K562 (cell line): Measurements from ENCODE around the gene CSH1.

Experiments used
- CBX3 ChIP-seq, 2 experiments: IDR thresholded peaks; 1 replicate in 1 of 2; 2 replicates in 1 of 2; pipeline ENCODE4 v1.6.1; 2012; ENCODE audit warnings: inconsistent platforms in 2 of 2, low read length in 2 of 2, borderline replicate concordance in 1 of 2, control low read depth in 1 of 2
- E2F1 ChIP-seq: sonication (generic); formaldehyde crosslinking; IDR thresholded peaks from 2 replicates; pipeline ENCODE4 v1.8.1; 2023; ENCODE audit warnings: mild to moderate bottlenecking, missing genetic modification reagents, moderate library complexity
- GTF3C2 ChIP-seq: IDR thresholded peaks from 3 replicates; pipeline ENCODE4 v1.6.1; 2011; ENCODE audit warnings: borderline replicate concordance, mild to moderate bottlenecking, moderate library complexity; ENCODE audit not compliant: insufficient read length; ENCODE audit errors: extremely low read depth
- HNRNPK ChIP-seq: fragments of 200-400 bp; formaldehyde crosslinking; IDR thresholded peaks from one replicate; pipeline ENCODE4 v1.6.1; 2018; ENCODE audit warnings: mild to moderate bottlenecking, low read depth, low read length; ENCODE audit not compliant: poor library complexity, severe bottlenecking
- MAX ChIP-seq: sonication (generic); formaldehyde crosslinking; IDR thresholded peaks from 2 replicates; pipeline ENCODE4 v1.9.0; 2022; ENCODE audit warnings: mild to moderate bottlenecking, missing genetic modification reagents
- MYC ChIP-seq, 2 experiments: fragments of 250-450 bp in 1 of 2; sonication (Bioruptor Pico) in 1 of 2; IDR thresholded peaks; 2 replicates each; pipeline versions ENCODE4 v1.5.1 to v1.6.1; 2012 to 2021; ENCODE audit warnings: low read depth in 2 of 2, borderline replicate concordance in 1 of 2, improper control_type of control experiment in 1 of 2, low read length in 1 of 2, mild to moderate bottlenecking in 1 of 2, moderate library complexity in 1 of 2
- PHF8 ChIP-seq: fragments of 200-600 bp; sonication (generic); IDR thresholded peaks from 2 replicates; pipeline ENCODE4 v1.6.1; 2012; ENCODE audit warnings: mixed run types, mild to moderate bottlenecking, inconsistent platforms, low read length, moderate library complexity, borderline replicate concordance
- RCOR1 ChIP-seq, 2 experiments: IDR thresholded peaks; 2 replicates each; pipeline ENCODE4 v1.6.1; 2012; ENCODE audit warnings: low read depth in 2 of 2, low read length in 2 of 2, borderline replicate concordance in 1 of 2, improper control_type of control experiment in 1 of 2
- SP2 ChIP-seq: IDR thresholded peaks from 2 replicates; pipeline ENCODE4 v1.6.1; 2011; ENCODE audit warnings: mild to moderate bottlenecking, low read depth, low read length, moderate library complexity; ENCODE audit not compliant: poor library complexity, severe bottlenecking; ENCODE audit errors: extremely low read depth
- ZNF263 ChIP-seq: sonication (generic); formaldehyde crosslinking; IDR thresholded peaks from 2 replicates; pipeline ENCODE4 v1.8.0; 2022; ENCODE audit warnings: mild to moderate bottlenecking, missing genetic modification reagents, borderline replicate concordance
- TF ChIP-seq, protein P1 (sequence below), 2 experiments: IDR thresholded peaks in 1 of 2; conservative IDR thresholded peaks in 1 of 2; 2 replicates each; pipeline ENCODE4 v1.6.1; 2016; ENCODE audit warnings: low read depth in 2 of 2, mild to moderate bottlenecking in 1 of 2, missing compliant biosample characterization in 1 of 2, missing genetic modification characterization in 1 of 2, moderate library complexity in 1 of 2
- TF ChIP-seq, protein P2 (sequence below), 3 experiments: IDR thresholded peaks in 2 of 3; conservative IDR thresholded peaks in 1 of 3; 2 replicates each; pipeline ENCODE4 v1.5.1; 2011 to 2012; ENCODE audit warnings: low read length in 3 of 3, mild to moderate bottlenecking in 3 of 3, control low read depth in 2 of 3, improper control_type of control experiment in 1 of 3, inconsistent platforms in 1 of 3, low read depth in 1 of 3, mixed read lengths in 1 of 3, moderate library complexity in 1 of 3; ENCODE audit not compliant: insufficient read depth in 2 of 3

GRCh38 chr17:63881935-63882601 lies 14.3 kb downstream of the CSH1 start, which contains the start of gene GH2:
- TF ChIP-seq MAX (no peak), MYC (IDR thresholded peaks at IDR 0.05; ENCODE audit: low read depth, low read length) (no peak), MYC (CRISPR knock-in tag; IDR thresholded peaks at IDR 0.05; ENCODE audit: borderline replicate concordance, low read depth) (no peak), ZNF263 (no peak), RCOR1 (IDR thresholded peaks at IDR 0.05; ENCODE audit: borderline replicate concordance in 1 of 2, low read depth in 2 of 2, low read length in 2 of 2) (no peak), HNRNPK (no peak), SP2 (no peak), GTF3C2 (no peak), E2F1 (CRISPR knock-in tag) (no peak), PHF8 (no peak), CBX3 (IDR thresholded peaks at IDR 0.05; ENCODE audit: borderline replicate concordance in 1 of 2, low read length in 2 of 2) (no peak)
- TF ChIP-seq, protein P1, sequence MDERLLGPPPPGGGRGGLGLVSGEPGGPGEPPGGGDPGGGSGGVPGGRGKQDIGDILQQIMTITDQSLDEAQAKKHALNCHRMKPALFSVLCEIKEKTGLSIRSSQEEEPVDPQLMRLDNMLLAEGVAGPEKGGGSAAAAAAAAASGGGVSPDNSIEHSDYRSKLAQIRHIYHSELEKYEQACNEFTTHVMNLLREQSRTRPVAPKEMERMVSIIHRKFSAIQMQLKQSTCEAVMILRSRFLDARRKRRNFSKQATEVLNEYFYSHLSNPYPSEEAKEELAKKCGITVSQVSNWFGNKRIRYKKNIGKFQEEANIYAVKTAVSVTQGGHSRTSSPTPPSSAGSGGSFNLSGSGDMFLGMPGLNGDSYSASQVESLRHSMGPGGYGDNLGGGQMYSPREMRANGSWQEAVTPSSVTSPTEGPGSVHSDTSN (CRISPR knock-in tag; IDR thresholded peaks at IDR 0.05; ENCODE audit: low read depth) = no peak
- TF ChIP-seq, protein P1 (tag; conservative IDR thresholded peaks at IDR 0.05; ENCODE audit: low read depth) = no peak
- TF ChIP-seq, protein P2, sequence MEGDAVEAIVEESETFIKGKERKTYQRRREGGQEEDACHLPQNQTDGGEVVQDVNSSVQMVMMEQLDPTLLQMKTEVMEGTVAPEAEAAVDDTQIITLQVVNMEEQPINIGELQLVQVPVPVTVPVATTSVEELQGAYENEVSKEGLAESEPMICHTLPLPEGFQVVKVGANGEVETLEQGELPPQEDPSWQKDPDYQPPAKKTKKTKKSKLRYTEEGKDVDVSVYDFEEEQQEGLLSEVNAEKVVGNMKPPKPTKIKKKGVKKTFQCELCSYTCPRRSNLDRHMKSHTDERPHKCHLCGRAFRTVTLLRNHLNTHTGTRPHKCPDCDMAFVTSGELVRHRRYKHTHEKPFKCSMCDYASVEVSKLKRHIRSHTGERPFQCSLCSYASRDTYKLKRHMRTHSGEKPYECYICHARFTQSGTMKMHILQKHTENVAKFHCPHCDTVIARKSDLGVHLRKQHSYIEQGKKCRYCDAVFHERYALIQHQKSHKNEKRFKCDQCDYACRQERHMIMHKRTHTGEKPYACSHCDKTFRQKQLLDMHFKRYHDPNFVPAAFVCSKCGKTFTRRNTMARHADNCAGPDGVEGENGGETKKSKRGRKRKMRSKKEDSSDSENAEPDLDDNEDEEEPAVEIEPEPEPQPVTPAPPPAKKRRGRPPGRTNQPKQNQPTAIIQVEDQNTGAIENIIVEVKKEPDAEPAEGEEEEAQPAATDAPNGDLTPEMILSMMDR (IDR thresholded peaks at IDR 0.05 in 2 of 3, conservative IDR thresholded peaks at IDR 0.05 in 1 of 3; ENCODE audit: insufficient read depth in 2 of 3, low read depth in 1 of 3, low read length in 3 of 3) = peak; percentile 69 to 73 (median 69)
